Hepatocyte (in vitro differentiated cells): ENCODE data around the gene B3GAT3. TPM values are rescaled to one million over a fixed set of nuclear protein-coding genes. Genes with fewer than 3 reads are reported as not detected.

Experiments used
- DNase-seq: peaks from one replicate; pipeline ENCODE4 v3.0.0-alpha.2; 2016; ENCODE audit warnings: low spot score
- H2AFZ ChIP-seq: fragments of 200-600 bp; sonication (generic); 2 replicates; pipeline ENCODE4 v1.6.0; 2016; ENCODE audit warnings: antibody characterized with exemption, mild to moderate bottlenecking
- H3K27ac ChIP-seq: fragments of 200-600 bp; sonication (generic); 2 replicates; pipeline ENCODE4 v1.5.1; 2016; ENCODE audit warnings: mild to moderate bottlenecking
- H3K27me3 ChIP-seq: fragments of 200-600 bp; sonication (generic); 2 replicates; pipeline ENCODE4 v1.6.1; 2016
- H3K36me3 ChIP-seq: fragments of 200-600 bp; sonication (generic); replicated peaks from 2 replicates; pipeline ENCODE4 v1.5.1; 2016; ENCODE audit warnings: low read depth; ENCODE audit not compliant: insufficient read depth
- H3K4me1 ChIP-seq: fragments of 200-600 bp; sonication (generic); 2 replicates; pipeline ENCODE4 v1.5.1; 2016; ENCODE audit warnings: mild to moderate bottlenecking, moderate library complexity; ENCODE audit not compliant: insufficient read depth
- H3K4me2 ChIP-seq: fragments of 200-600 bp; sonication (generic); 2 replicates; pipeline ENCODE4 v1.6.0; 2016
- H3K4me3 ChIP-seq: fragments of 200-600 bp; sonication (generic); 2 replicates; pipeline ENCODE4 v1.5.1; 2016; ENCODE audit warnings: mild to moderate bottlenecking
- H3K79me2 ChIP-seq: fragments of 200-600 bp; sonication (generic); 2 replicates; pipeline ENCODE4 v1.6.0; 2017; ENCODE audit warnings: mild to moderate bottlenecking
- H3K9me2 ChIP-seq: fragments of 200-600 bp; sonication (generic); replicated peaks from 2 replicates; pipeline ENCODE4 v1.6.0; 2017; ENCODE audit warnings: mild to moderate bottlenecking; ENCODE audit not compliant: insufficient read depth
- H3K9me3 ChIP-seq: fragments of 200-600 bp; sonication (generic); 2 replicates; pipeline ENCODE4 v1.5.1; 2016; ENCODE audit warnings: low read depth, mild to moderate bottlenecking
- H4K20me1 ChIP-seq: fragments of 200-600 bp; sonication (generic); 2 replicates; pipeline ENCODE4 v1.6.0; 2016; ENCODE audit warnings: mild to moderate bottlenecking; ENCODE audit not compliant: insufficient read depth, poor library complexity, severe bottlenecking
- CTCF ChIP-seq: fragments of 200-600 bp; sonication (generic); IDR thresholded peaks from 2 replicates; pipeline ENCODE4 v1.5.1; 2016; ENCODE audit warnings: antibody characterized with exemption, mild to moderate bottlenecking; ENCODE audit not compliant: poor library complexity
- EZH2 ChIP-seq: fragments of 200-600 bp; sonication (generic); IDR thresholded peaks from 2 replicates; pipeline ENCODE4 v1.6.1; 2016; ENCODE audit warnings: antibody characterized with exemption, mild to moderate bottlenecking, borderline replicate concordance
- EZH2phosphoT487 ChIP-seq: fragments of 200-600 bp; sonication (generic); IDR thresholded peaks from one replicate; pipeline ENCODE4 v1.6.1; 2018; ENCODE audit warnings: antibody characterized with exemption, mild to moderate bottlenecking, low read depth, moderate library complexity; ENCODE audit not compliant: unreplicated experiment, severe bottlenecking
- WGBS: methylation state at CpG from one replicate; pipeline ENCODE4 v1.1.6; 2016; ENCODE audit warnings: low lambda C conversion rate; ENCODE audit errors: missing lambda C conversion rate; 5-methylcytosine and 5-hydroxymethylcytosine counted together
- microRNA-seq: library from miRNA; unstranded; fragments of <30 nt; microRNA quantifications from one replicate; pipeline ENCODE4, GENCODE V29; 2017
- polyA plus RNA-seq: library from polyadenylated mRNA; unstranded; fragments of >200 nt; fragmentation: Nextera tagmentation; extraction: Ambion mirVana; gene quantifications from 2 replicates; pipeline ENCODE4 v1.2.1, GENCODE V29; 2016
- small RNA-seq: library from RNA; depleted of rRNA; stranded (forward); fragments of <200 nt; gene quantifications from one replicate; pipeline ENCODE3, GENCODE V24; 2014
- total RNA-seq: library from RNA; depleted of rRNA; stranded (reverse); fragments of >200 nt; gene quantifications from 2 replicates; pipeline ENCODE4 v1.2.3, GENCODE V29; 2014

The B3GAT3 gene
- total and polyA plus RNA-seq, 2 experiments from 2014 or later: 32.3 to 61.4 TPM

- Histone ChIP-seq H3K36me3 (no peaks in the 10 kb centered on the region), H3K4me3 (no peak overlapping the region), H2AFZ (no peak overlapping the region), H3K4me1 (peaks cover 7% of the 10 kb centered on the region), H3K27me3 (no peaks in the 10 kb centered on the region), H3K9me3 (no peaks in the 10 kb centered on the region), H4K20me1 (peaks cover 29% of the 10 kb centered on the region), H3K4me2 (no peak overlapping the region), H3K9me2 (no peaks in the 10 kb centered on the region), H3K27ac (no peak overlapping the region), H3K79me2 (peaks cover 83% of the 10 kb centered on the region)
- 81% methylated on average over 8 of the region's 8 CpGs for WGBS
- TF ChIP-seq EZH2 (no peak), EZH2phosphoT487 (no peak), CTCF (no peak)
- no peak for DNase-seq
Measured at GRCh38 chr11:62567018-62567633, 54.7 kb downstream of the B3GAT3 start.

- WGBS: 93% methylated on average over 8 of the region's 8 CpGs
Measured at GRCh38 chr11:62566247-62566646, 55.5 kb downstream of the B3GAT3 start.

More at GRCh38 chr11:62566247-62566646, 55.5 kb downstream of the B3GAT3 start:
- Histone ChIP-seq H3K9me2 (no peaks in the 10 kb centered on the region), H3K79me2 (peaks cover 74% of the 10 kb centered on the region), H3K9me3 (no peaks in the 10 kb centered on the region), H2AFZ (no peak overlapping the region), H3K36me3 (no peaks in the 10 kb centered on the region), H3K4me2 (no peak overlapping the region), H3K27me3 (no peaks in the 10 kb centered on the region), H3K4me1 (peaks cover under 1% of the 10 kb centered on the region), H3K27ac (no peak overlapping the region), H3K4me3 (no peak overlapping the region), H4K20me1 (peaks cover 23% of the 10 kb centered on the region)
- TF ChIP-seq EZH2phosphoT487: no peak
- TF ChIP-seq EZH2: no peak
- TF ChIP-seq CTCF: no peak
- no peak for DNase-seq

Small RNA genes lying within 50 kb of the gene (microRNA-seq; reads per million reads assigned to microRNA genes)
- gene MIR6747: 7.6 reads per million, percentile 19 among the genes with 10 or more reads in this experiment

Small RNA genes lying within 50 kb of the gene (small RNA-seq; reads per million reads assigned to genes)
- not detected for gene AP001458.1
- gene MIR6747: 0.19 reads per million
- gene SNORA57: not detected

Other genes with a start within 250 kb of the B3GAT3 start
- gene SCGB1A1, start 203.0 kb downstream of the B3GAT3 start, total RNA-seq: not detected in 2 replicates
- gene SCGB1A1, start 203.0 kb downstream of the B3GAT3 start, polyA plus RNA-seq: not detected in 2 replicates
- 218 and 237 TPM in 2 replicates for gene AHNAK, start 75.2 kb downstream of the B3GAT3 start, total RNA-seq
- 38.0 and 47.6 TPM in 2 replicates for gene AHNAK, start 75.2 kb downstream of the B3GAT3 start, polyA plus RNA-seq
- 1,612 and 1,634 TPM in 2 replicates for gene EEF1G, start 48.1 kb downstream of the B3GAT3 start, total RNA-seq
- gene EEF1G, start 48.1 kb downstream of the B3GAT3 start, polyA plus RNA-seq: 501 and 526 TPM in 2 replicates
- gene TUT1, start 30.5 kb downstream of the B3GAT3 start, total RNA-seq: 6.7 and 11.7 TPM in 2 replicates
- 14.2 and 16.5 TPM in 2 replicates for gene TUT1, start 30.5 kb downstream of the B3GAT3 start, polyA plus RNA-seq
- gene MTA2, start 20.1 kb downstream of the B3GAT3 start, total RNA-seq: 46.8 and 53.1 TPM in 2 replicates
- 17.1 and 25.6 TPM in 2 replicates for gene MTA2, start 20.1 kb downstream of the B3GAT3 start, polyA plus RNA-seq
- gene EML3, start 9.2 kb downstream of the B3GAT3 start, total RNA-seq: 18.3 and 21.6 TPM in 2 replicates
- 22.6 and 51.0 TPM in 2 replicates for gene EML3, start 9.2 kb downstream of the B3GAT3 start, polyA plus RNA-seq
- gene ROM1, start 8.7 kb downstream of the B3GAT3 start, total RNA-seq: 1.5 and 1.9 TPM in 2 replicates
- gene ROM1, start 8.7 kb downstream of the B3GAT3 start, polyA plus RNA-seq: 2.1 and 3.2 TPM in 2 replicates
- gene GANAB, start 24.6 kb upstream of the B3GAT3 start, total RNA-seq: 251 and 254 TPM in 2 replicates
- gene GANAB, start 24.6 kb upstream of the B3GAT3 start, polyA plus RNA-seq: 212 and 232 TPM in 2 replicates
- 12.6 and 18.7 TPM in 2 replicates for gene INTS5, start 31.3 kb upstream of the B3GAT3 start, total RNA-seq
- 19.1 and 21.1 TPM in 2 replicates for gene INTS5, start 31.3 kb upstream of the B3GAT3 start, polyA plus RNA-seq
- gene C11orf98, start 43.2 kb upstream of the B3GAT3 start, total RNA-seq: 63.7 and 80.4 TPM in 2 replicates
- gene C11orf98, start 43.2 kb upstream of the B3GAT3 start, polyA plus RNA-seq: 116 and 133 TPM in 2 replicates
- 10.0 and 22.5 TPM in 2 replicates for gene CSKMT, start 43.3 kb upstream of the B3GAT3 start, total RNA-seq
- gene CSKMT, start 43.3 kb upstream of the B3GAT3 start, polyA plus RNA-seq: 5.7 and 7.1 TPM in 2 replicates
- gene UQCC3, start 49.7 kb upstream of the B3GAT3 start, total RNA-seq: 8.9 and 11.1 TPM in 2 replicates
- gene UQCC3, start 49.7 kb upstream of the B3GAT3 start, polyA plus RNA-seq: 17.0 and 19.0 TPM in 2 replicates
- gene LBHD1, start 50.3 kb upstream of the B3GAT3 start, total RNA-seq: 5.4 and 11.2 TPM in 2 replicates
- gene LBHD1, start 50.3 kb upstream of the B3GAT3 start, polyA plus RNA-seq: 6.5 and 6.7 TPM in 2 replicates
- 73.0 and 74.1 TPM in 2 replicates for gene UBXN1, start 57.1 kb upstream of the B3GAT3 start, total RNA-seq
- gene UBXN1, start 57.1 kb upstream of the B3GAT3 start, polyA plus RNA-seq: 73.2 and 73.8 TPM in 2 replicates
- gene LRRN4CL, start 67.5 kb upstream of the B3GAT3 start, total RNA-seq: 0.40 and 1.1 TPM in 2 replicates
- 0.15 and 0.41 TPM in 2 replicates for gene LRRN4CL, start 67.5 kb upstream of the B3GAT3 start, polyA plus RNA-seq
- gene BSCL2, start 85.4 kb upstream of the B3GAT3 start, total RNA-seq: 39.3 and 49.2 TPM in 2 replicates
- gene BSCL2, start 85.4 kb upstream of the B3GAT3 start, polyA plus RNA-seq: 78.7 and 81.0 TPM in 2 replicates
- gene GNG3, start 85.7 kb upstream of the B3GAT3 start, total RNA-seq: 0.23 and 0.24 TPM in 2 replicates
- gene GNG3, start 85.7 kb upstream of the B3GAT3 start, polyA plus RNA-seq: 0.41 and 1.2 TPM in 2 replicates
- gene HNRNPUL2, start 105.5 kb upstream of the B3GAT3 start, total RNA-seq: 14.0 and 15.4 TPM in 2 replicates
- gene HNRNPUL2, start 105.5 kb upstream of the B3GAT3 start, polyA plus RNA-seq: 2.3 and 3.7 TPM in 2 replicates
- 26.3 and 35.0 TPM in 2 replicates for gene TTC9C, start 106.5 kb upstream of the B3GAT3 start, total RNA-seq
- 35.4 and 39.9 TPM in 2 replicates for gene TTC9C, start 106.5 kb upstream of the B3GAT3 start, polyA plus RNA-seq
- gene ZBTB3, start 132.2 kb upstream of the B3GAT3 start, total RNA-seq: 7.0 and 11.0 TPM in 2 replicates
- 4.0 and 4.3 TPM in 2 replicates for gene ZBTB3, start 132.2 kb upstream of the B3GAT3 start, polyA plus RNA-seq
- gene POLR2G, start 139.6 kb upstream of the B3GAT3 start, total RNA-seq: 96.5 and 110 TPM in 2 replicates
- 171 and 195 TPM in 2 replicates for gene POLR2G, start 139.6 kb upstream of the B3GAT3 start, polyA plus RNA-seq
- gene TAF6L, start 149.4 kb upstream of the B3GAT3 start, total RNA-seq: 20.5 and 23.2 TPM in 2 replicates
- 35.9 and 36.0 TPM in 2 replicates for gene TAF6L, start 149.4 kb upstream of the B3GAT3 start, polyA plus RNA-seq
- 78.0 and 99.1 TPM in 2 replicates for gene TMEM179B, start 165.4 kb upstream of the B3GAT3 start, total RNA-seq
- 163 and 172 TPM in 2 replicates for gene TMEM179B, start 165.4 kb upstream of the B3GAT3 start, polyA plus RNA-seq
- 28.4 and 31.9 TPM in 2 replicates for gene TMEM223, start 170.0 kb upstream of the B3GAT3 start, total RNA-seq
- 30.3 and 36.1 TPM in 2 replicates for gene TMEM223, start 170.0 kb upstream of the B3GAT3 start, polyA plus RNA-seq
- gene NXF1, start 183.5 kb upstream of the B3GAT3 start, total RNA-seq: 37.2 and 37.6 TPM in 2 replicates
- gene NXF1, start 183.5 kb upstream of the B3GAT3 start, polyA plus RNA-seq: 71.9 and 91.4 TPM in 2 replicates
- 35.4 and 37.3 TPM in 2 replicates for gene STX5, start 210.1 kb upstream of the B3GAT3 start, total RNA-seq
- 49.7 and 50.4 TPM in 2 replicates for gene STX5, start 210.1 kb upstream of the B3GAT3 start, polyA plus RNA-seq
- gene TEX54, start 210.9 kb upstream of the B3GAT3 start, total RNA-seq: not detected in 2 replicates
- gene TEX54, start 210.9 kb upstream of the B3GAT3 start, polyA plus RNA-seq: 1.8 and 3.5 TPM in 2 replicates
- gene WDR74, start 217.6 kb upstream of the B3GAT3 start, total RNA-seq: 28.0 and 30.9 TPM in 2 replicates
- 28.9 and 34.1 TPM in 2 replicates for gene WDR74, start 217.6 kb upstream of the B3GAT3 start, polyA plus RNA-seq